Immature natural killer cell (primary cell): ENCODE results near the gene TMPRSS6. TPM values are rescaled to one million over a fixed set of nuclear protein-coding genes. Genes with fewer than 3 reads are reported as not detected.

Experiments used
- DNase-seq, 3 donors: peaks; one replicate each; pipeline ENCODE4 v3.0.0; 2022; ENCODE audit warnings: mixed read lengths in 1 of 3
- H3K27ac Mint-ChIP-seq, 6 donors: one replicate each; pipeline ENCODE4 v1.8.0; 2020; ENCODE audit warnings: mixed read lengths in 6 of 6, mild to moderate bottlenecking in 5 of 6, inconsistent platforms in 4 of 6, moderate library complexity in 3 of 6
- H3K27me3 Mint-ChIP-seq, 3 donors: one replicate each; pipeline ENCODE4 v1.8.0; 2020 to 2021; ENCODE audit warnings: low read depth in 3 of 3, mild to moderate bottlenecking in 3 of 3, mixed read lengths in 3 of 3, moderate library complexity in 3 of 3, inconsistent platforms in 1 of 3
- H3K36me3 Mint-ChIP-seq, 3 donors: one replicate each; pipeline ENCODE4 v1.8.0; 2020; ENCODE audit warnings: mixed read lengths in 3 of 3, inconsistent platforms in 2 of 3, mild to moderate bottlenecking in 2 of 3
- H3K4me1 Mint-ChIP-seq, 2 donors: one replicate each; pipeline ENCODE4 v1.8.0; 2020; ENCODE audit warnings: inconsistent platforms in 2 of 2, mild to moderate bottlenecking in 2 of 2, mixed read lengths in 2 of 2, moderate library complexity in 1 of 2
- H3K4me3 Mint-ChIP-seq, 5 donors: one replicate each; pipeline ENCODE4 v1.8.0; 2020; ENCODE audit warnings: mild to moderate bottlenecking in 5 of 5, mixed read lengths in 5 of 5, inconsistent platforms in 3 of 5, moderate library complexity in 3 of 5
- H3K9me3 Mint-ChIP-seq, 6 donors: one replicate each; pipeline ENCODE4 v1.8.0; 2020; ENCODE audit warnings: mild to moderate bottlenecking in 6 of 6, mixed read lengths in 6 of 6, inconsistent platforms in 4 of 6, moderate library complexity in 3 of 6
- polyA plus RNA-seq, 3 donors: library from polyadenylated mRNA; unstranded; fragments of 300-500 nt; fragmentation: Illumina TruSeq; gene quantifications; one replicate each; pipeline ENCODE4 v1.2.3, GENCODE V29; 2021

TMPRSS6 gene
- polyA plus RNA-seq, 3 donors from 2014 or later: 0.28 to 0.52 TPM; not detected in 1

DNA sequence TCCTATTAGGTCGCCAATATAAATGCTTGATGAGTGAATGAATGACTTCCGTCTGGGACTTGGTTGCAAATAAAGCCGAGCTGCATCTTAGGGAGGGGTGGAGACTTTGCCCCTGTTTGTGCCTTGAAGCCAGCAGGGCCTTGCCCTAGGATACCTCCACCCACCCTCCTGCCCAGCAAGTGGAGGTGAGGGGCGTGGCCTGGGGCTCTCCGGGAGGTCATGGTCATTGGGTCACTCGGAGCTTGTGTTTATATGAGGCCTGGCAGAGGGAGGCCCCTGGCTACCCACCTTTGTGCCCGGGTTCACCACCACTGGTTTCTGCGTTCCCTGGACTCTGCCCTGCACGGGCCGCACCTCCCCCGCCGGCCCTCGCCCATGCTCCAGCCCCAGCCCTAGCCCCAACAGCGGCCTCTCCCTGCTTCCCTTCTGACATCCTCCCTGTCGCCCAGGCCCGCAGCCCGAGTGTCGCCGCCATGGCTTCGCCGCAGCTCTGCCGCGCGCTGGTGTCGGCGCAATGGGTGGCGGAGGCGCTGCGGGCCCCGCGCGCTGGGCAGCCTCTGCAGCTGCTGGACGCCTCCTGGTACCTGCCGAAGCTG lies 85.7 kb downstream of the TMPRSS6 start:
- Mint-ChIP-seq H3K9me3 (no peaks in the 10 kb centered on the region), H3K27ac (no peak overlapping the region), H3K4me1 (peaks cover 20 to 23% of the 10 kb centered on the region in 2 donors), H3K4me3 (no peak overlapping the region), H3K36me3 (peaks cover 0 to 7% (median 5%) of the 10 kb centered on the region in 3 donors), H3K27me3 (peaks cover 0 to 3% (median 0%) of the 10 kb centered on the region in 3 donors)
- no peak for DNase-seq

DNA sequence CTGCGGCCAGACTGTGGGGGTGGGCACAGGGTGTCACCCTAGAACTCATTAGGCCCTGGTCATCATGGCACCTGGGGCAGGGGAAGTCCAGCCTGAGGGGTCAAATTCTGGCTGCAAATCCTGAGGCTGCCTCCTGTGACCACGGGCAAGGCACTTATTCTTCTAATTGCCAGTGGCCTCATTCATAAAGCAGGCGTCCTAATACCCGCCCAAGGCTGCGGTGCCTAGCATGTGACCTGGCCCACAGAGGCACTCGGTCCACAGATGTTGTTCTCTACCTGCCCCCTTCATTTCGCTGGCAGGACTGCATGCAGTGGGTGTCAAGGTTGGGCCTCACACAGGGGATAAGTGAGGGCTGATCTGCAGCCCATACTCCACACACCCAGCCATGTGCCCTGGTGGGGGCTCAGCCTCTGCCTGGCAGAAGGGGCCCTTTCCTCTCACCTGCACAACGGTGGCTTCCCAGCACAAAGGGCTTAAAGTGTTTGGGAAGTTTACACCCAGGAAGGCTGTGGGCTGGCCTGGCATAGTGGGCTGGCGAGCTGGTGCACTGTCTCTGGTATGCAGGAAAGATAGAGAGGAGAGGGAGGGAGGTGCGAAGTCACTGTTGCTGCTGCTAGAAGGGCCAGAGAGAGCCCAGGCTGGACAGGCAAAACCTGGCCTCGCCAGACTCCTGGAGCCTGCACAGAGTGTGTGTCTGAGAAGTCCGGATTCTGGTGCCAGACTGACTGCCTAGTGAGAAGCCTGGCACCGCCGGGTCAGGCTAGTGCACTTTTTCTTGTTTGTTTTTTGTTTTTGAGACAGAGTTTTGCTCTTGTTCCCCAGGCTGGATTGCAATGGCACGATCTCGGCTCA lies 86.8 kb downstream of the TMPRSS6 start:
- Mint-ChIP-seq H3K9me3 (no peaks in the 10 kb centered on the region), H3K36me3 (peaks cover 0 to 7% (median 5%) of the 10 kb centered on the region in 3 donors), H3K4me3 (no peak overlapping the region), H3K27ac (no peak overlapping the region), H3K4me1 (peaks cover 23 to 25% of the 10 kb centered on the region in 2 donors), H3K27me3 (peaks cover 0 to 1% (median 0%) of the 10 kb centered on the region in 3 donors)
- DNase-seq: no peak

DNA sequence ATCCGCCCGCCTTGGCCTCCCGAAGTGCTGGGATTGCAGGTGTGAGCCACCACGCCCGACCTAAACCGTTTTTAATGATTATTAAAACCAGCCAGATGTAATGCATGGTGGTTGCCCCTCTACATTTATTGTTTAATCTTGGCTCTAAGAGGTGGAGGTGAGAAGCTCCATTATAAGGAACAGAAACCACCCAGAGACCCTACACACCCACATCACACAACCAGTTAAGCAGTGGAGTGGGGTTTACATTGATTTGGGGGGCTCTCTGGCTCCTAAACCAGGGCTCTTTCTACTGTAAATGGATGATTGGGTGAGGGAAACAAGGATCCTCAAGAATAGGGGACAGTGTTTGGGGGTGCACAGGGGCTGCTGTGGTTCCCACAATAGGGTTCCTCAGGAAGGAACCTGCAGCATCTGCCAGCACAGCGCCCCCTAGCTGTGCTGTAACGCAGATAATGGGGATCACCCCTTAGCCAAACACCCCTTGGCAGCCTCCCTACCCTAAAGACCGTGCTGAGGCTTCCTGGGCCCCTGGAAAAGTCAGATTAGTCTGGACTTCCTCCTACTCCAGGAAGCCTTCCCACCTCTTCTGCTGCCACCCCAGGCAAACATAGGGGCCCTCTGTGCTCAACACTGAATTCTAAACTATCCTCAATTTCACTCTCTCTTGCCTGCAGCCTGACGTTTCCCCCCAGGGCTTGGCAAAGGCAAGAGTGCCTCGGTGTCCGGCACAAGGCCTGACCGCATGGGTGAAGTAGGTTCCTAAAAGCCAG lies 87.6 kb downstream of the TMPRSS6 start:
- H3K4me3 Mint-ChIP-seq: peak overlapping the region; percentile 56 to 80 (median 70)
- no peaks in the 10 kb centered on the region for H3K27me3 Mint-ChIP-seq
- H3K36me3 Mint-ChIP-seq: peaks cover 0 to 7% (median 5%) of the 10 kb centered on the region in 3 donors
- H3K4me1 Mint-ChIP-seq: peaks cover 23 to 25% of the 10 kb centered on the region in 2 donors
- H3K27ac Mint-ChIP-seq: peak overlapping the region in 4 of 6 donors; percentile 17 to 77 (median 59)
- no peaks in the 10 kb centered on the region for H3K9me3 Mint-ChIP-seq
- peak; percentile 31 to 48 (median 45) for DNase-seq

DNA sequence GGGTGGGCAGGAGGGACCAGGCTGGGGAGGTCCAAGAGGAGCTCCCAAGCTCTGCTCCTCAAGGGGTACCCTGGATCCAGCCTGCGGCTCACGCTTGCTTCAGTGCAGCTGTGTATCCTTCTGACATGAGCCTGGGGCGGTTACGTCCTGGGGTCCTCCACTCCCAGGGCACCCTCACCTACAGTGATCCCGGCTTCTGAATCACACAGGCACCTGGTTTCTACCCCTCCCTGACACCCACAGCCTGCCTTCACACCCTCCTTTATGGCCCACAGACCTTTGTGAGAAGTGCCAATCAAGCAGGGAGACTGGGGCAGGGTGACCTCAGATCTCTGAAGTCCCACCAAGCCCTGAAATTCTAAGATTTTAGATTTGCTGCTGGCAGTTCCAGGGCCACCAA lies 88.5 kb downstream of the TMPRSS6 start:
- DNase-seq: no peak
- peak overlapping the region in 2 of 5 donors; percentile 91 to 97 for H3K4me3 Mint-ChIP-seq
- H3K9me3 Mint-ChIP-seq: no peaks in the 10 kb centered on the region
- H3K4me1 Mint-ChIP-seq: peaks cover 23 to 27% of the 10 kb centered on the region in 2 donors
- H3K27ac Mint-ChIP-seq: no peak overlapping the region
- H3K36me3 Mint-ChIP-seq: peaks cover 0 to 7% (median 5%) of the 10 kb centered on the region in 3 donors
- H3K27me3 Mint-ChIP-seq: no peaks in the 10 kb centered on the region

DNA sequence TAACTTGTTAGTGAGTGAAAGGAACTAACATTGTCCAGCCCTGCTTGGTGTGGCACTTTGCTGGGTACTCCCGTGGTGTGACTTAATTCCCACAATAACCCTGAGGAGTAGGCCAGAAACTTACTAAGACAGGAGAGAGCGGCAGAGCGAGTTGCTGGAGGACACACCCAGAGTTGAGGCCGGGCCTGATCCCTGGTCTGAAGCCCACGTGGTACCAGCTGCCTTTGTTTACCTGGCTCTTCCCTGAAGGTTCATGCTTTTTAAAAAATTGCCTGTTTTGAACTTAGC lies 89.4 kb downstream of the TMPRSS6 start:
- Mint-ChIP-seq H3K27ac (peak overlapping the region; percentile 70 to 93 (median 84)), H3K9me3 (no peaks in the 10 kb centered on the region), H3K4me1 (peaks cover 23 to 27% of the 10 kb centered on the region in 2 donors), H3K36me3 (peaks cover 0 to 4% (median 4%) of the 10 kb centered on the region in 3 donors), H3K4me3 (peak overlapping the region; percentile 91 to 97 (median 92)), H3K27me3 (no peaks in the 10 kb centered on the region)
- no peak for DNase-seq

DNA sequence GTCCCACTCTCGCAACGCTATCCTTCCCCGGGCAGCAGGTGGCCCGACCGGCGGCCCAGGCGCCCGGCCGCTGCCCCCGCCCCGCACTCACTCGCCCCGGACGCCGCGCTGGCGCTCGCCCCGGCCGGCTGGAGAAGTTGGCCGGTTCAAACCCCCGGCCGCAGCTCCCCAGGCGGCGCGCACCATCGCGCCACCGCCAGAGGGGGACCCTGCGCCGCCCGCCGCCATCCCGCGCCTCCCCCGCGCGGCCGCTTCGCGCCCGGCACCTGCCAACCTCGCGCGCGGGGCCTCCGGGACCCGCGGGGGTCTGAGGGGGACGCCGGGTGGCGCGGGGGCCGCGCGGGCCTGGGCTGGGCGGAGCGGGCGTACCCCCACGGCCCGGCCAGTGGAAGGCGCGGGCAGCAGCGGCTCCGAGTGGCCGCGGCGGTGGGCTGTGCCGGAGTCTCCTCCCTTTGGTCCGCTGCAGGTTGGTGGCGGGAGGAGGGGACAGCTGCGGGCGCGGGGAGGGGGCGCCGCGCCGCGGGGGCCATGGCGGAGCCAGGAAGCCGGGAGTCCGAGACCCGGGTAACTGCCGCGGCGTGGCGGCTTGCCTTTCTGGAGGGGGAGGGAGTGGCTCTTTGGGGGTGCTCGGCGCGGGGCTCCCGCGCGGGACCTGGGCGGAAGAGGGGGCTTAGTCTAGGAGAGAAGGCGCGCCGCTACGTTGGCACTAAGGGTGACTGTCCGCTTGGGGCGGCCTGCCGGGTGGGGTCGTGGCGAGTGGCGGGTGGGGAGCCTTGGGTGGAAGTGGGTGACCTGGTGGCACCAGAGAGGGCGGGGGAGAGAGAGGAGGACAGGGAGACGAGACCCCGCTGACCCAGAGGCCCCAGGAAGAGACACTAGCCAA lies 90.0 kb downstream of the TMPRSS6 start, which contains the start of the genes MPST and TST:
TSS of gene MPST (plus strand) at position 434 of the 883 bp plus-strand sequence. CDS start at position 529, 95 bp downstream.
TSS of gene TST (minus strand) at position 139 of the 883 bp plus-strand sequence. CDS start 715 bp downstream, outside the sequence.
- Mint-ChIP-seq H3K27ac (peak within 1 kb of the TSS; percentile 70 to 93 (median 84)), H3K4me3 (peak within 1 kb of the TSS; percentile 91 to 97 (median 92)), H3K4me1 (peaks cover 23 to 27% of the 10 kb centered on the region in 2 donors), H3K36me3 (no peaks in the 10 kb centered on the region), H3K9me3 (no peaks in the 10 kb centered on the region), H3K27me3 (no peaks in the 10 kb centered on the region)
- peak; percentile 65 to 69 (median 69) for DNase-seq

DNA sequence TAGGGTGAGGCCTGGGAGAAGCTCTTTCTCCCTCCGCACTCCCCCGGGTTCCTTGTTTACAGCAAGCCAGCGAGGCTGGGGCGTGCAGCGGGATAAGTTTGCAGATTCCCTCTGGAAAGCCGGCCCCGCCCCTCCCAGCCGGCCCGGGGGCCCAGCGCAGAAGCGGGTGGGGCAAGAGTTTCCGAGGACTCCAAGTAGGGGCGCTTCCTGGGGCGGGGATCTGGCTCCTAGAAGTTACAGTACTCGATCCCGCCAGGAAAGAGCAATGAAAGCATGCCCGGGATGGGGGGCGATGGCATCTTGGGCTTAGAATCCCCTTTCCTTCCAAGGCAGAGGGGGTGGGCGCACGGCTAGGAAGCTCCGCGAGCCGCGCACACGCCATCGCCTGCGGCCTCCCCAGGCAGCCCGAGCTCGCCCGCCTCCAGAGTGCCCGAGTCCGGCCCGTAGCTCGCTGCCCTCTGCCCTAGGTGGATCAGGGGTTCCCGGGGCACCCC lies 90.7 kb downstream of the TMPRSS6 start:
- no peaks in the 10 kb centered on the region for H3K27me3 Mint-ChIP-seq

DNA sequence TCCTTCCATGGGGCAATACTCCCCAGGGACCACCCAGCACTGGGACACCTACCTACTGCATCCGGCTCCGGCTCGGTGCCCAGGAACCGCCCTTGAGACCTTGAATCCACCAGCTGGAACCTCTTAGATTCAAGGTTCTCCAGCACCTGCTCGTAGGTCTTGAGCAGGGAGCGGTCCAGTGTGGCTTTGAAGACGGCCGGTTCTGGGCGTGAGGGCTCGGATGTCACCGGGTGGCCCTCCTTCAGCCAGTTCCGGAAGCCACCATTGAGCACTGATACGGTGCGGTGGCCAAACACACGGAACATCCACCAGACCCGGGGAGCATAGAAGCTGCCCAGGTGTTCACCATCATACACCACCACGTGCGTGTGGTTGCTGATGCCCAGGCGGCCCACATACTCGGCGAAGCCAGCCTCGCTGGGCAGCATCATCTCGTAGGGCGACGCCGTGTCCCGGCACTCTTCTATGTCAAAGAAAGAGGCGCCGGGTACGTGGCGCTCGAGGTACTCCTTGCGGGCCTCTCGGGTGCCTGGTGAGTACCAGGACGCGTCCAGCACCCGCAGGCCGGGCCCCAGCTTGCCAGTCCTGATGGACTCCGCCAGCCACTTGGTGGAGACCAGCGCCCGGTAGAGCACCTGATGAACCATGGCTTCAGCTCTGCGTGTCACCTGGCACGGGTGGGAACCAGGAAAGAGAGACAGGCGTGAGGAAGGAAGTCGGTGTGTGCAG lies 91.3 kb downstream of the TMPRSS6 start:
- Mint-ChIP-seq H3K36me3 (no peaks in the 10 kb centered on the region), H3K27ac (peak overlapping the region in 2 of 6 donors; percentile 75 to 80), H3K4me3 (peak overlapping the region; percentile 70 to 81 (median 79)), H3K27me3 (no peaks in the 10 kb centered on the region), H3K4me1 (peaks cover 23 to 27% of the 10 kb centered on the region in 2 donors), H3K9me3 (no peaks in the 10 kb centered on the region)
- DNase-seq: no peak

More for the DNA sequence above, 90.7 kb downstream of the TMPRSS6 start:
- H3K36me3 Mint-ChIP-seq: no peaks in the 10 kb centered on the region
- peak overlapping the region in 1 of 6 donors; percentile 75 for H3K27ac Mint-ChIP-seq
- H3K4me1 Mint-ChIP-seq: peaks cover 23 to 27% of the 10 kb centered on the region in 2 donors
- H3K4me3 Mint-ChIP-seq: peak overlapping the region; percentile 70 to 81 (median 79)
- no peaks in the 10 kb centered on the region for H3K9me3 Mint-ChIP-seq
- no peak for DNase-seq

DNA sequence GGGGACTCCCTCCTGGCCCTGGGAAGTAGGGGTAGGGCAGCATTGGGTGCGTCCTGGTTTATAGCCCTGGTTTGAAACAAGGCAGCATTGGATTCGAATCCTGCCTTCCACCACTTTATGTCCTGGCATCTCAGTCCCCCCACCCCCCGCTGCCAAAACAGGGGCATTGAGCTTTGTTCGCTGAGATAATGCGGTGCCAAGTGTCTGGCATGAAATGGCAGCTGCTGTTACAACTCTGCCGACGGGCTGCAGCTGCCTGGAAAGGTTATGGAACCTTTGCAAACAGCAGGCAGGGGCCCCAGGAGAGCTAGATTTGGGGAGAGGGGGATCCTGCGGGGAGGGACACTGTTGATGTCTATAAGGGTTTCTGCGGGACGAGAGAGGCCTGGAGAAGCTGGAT lies 92.2 kb downstream of the TMPRSS6 start:
- H3K27ac Mint-ChIP-seq: no peak overlapping the region
- peaks cover 23 to 27% of the 10 kb centered on the region in 2 donors for H3K4me1 Mint-ChIP-seq
- no peaks in the 10 kb centered on the region for H3K9me3 Mint-ChIP-seq
- H3K36me3 Mint-ChIP-seq: no peaks in the 10 kb centered on the region
- DNase-seq: no peak
- H3K4me3 Mint-ChIP-seq: peak overlapping the region in 4 of 5 donors; percentile 20 to 67 (median 57)
- H3K27me3 Mint-ChIP-seq: no peaks in the 10 kb centered on the region

DNA sequence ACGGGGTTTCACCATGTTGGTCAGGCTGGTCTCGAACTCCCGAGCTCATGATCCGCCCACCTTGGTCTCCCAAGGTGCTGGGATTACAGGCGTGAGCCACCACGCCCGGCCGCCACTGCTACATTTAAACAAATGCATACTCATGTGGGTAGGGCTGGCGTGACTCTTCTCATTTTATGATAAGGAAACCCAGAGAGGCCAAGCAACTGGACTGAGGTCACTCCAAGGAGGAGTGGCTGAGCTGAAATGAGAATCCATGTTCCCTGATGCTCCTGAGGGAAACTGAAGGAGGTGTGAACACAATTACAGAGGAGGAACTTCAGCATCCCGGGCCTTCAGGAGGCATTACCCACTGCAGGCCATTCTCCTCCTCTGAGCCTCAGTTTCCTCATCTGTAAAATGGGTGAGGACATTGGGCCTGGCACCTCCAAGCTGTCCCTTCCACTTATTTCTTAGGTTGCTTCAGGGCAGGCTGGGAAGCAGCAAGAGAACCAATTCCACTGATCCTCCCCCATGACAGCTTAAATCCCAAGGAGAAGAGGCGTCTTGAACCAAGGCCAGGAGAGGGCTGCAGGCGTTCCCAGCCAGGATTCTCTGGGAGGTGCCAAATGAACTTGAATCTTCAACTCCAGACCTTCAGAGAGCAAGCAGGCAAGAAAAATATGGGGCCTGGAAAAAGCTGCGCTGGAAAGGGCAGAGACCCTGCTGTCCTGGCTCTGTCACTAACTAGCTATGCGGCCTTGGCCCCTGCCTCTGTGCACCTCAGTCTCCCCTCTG lies 93.2 kb downstream of the TMPRSS6 start:
- peak overlapping the region in 3 of 5 donors; percentile 33 to 57 (median 55) for H3K4me3 Mint-ChIP-seq

DNA sequence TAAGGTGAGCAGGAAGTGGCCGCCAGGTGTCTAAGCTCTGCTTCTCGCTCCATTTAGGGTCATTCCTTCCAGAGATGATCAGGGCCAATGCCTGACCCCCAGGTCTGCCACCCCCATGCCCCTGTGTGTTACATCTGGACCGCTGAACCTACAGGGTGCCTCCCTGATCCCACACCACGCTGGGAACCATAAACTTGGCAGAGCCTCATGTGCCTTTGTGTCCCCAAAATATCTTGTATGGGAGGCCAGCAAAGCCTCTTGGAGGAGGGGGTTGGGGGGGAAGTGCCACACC lies 94.0 kb downstream of the TMPRSS6 start:
- no peak overlapping the region for H3K27ac Mint-ChIP-seq
- H3K9me3 Mint-ChIP-seq: no peaks in the 10 kb centered on the region

More for the DNA sequence above, 93.2 kb downstream of the TMPRSS6 start:
- Mint-ChIP-seq H3K36me3 (no peaks in the 10 kb centered on the region), H3K4me1 (peaks cover 15 to 19% of the 10 kb centered on the region in 2 donors), H3K27me3 (peaks cover 0 to under 1% (median 0%) of the 10 kb centered on the region in 3 donors), H3K27ac (peak overlapping the region in 3 of 6 donors; percentile 28 to 41 (median 31)), H3K9me3 (no peaks in the 10 kb centered on the region)
- no peak for DNase-seq

More for the DNA sequence above, 94.0 kb downstream of the TMPRSS6 start:
- peaks cover 8 to 14% of the 10 kb centered on the region in 2 donors for H3K4me1 Mint-ChIP-seq
- DNase-seq: no peak
- no peaks in the 10 kb centered on the region for H3K36me3 Mint-ChIP-seq
- no peak overlapping the region for H3K4me3 Mint-ChIP-seq
- H3K27me3 Mint-ChIP-seq: peaks cover 0 to 2% (median 0%) of the 10 kb centered on the region in 3 donors
